Lung (tissue), 12 donors: ENCODE measurements around the gene EGFR. TPM values are rescaled to one million over a fixed set of nuclear protein-coding genes. Genes with fewer than 3 reads are reported as not detected.

Experiments used
- ATAC-seq: fragments of 200-7000 bp; cut with Tn5 transposase; one replicate; pipeline ENCODE4 v1.9.1; 2020; ENCODE audit warnings: moderate number of reproducible peaks; ENCODE audit not compliant: insufficient read depth, low FRiP score
- DNase-seq, 3 donors: peaks; one replicate each; pipeline ENCODE4 v3.0.0-alpha.2; 2013 to 2017
- H3K27ac ChIP-seq, 2 donors: one replicate each; pipeline ENCODE4 v1.5.1; 2013; ENCODE audit warnings: mild to moderate bottlenecking in 2 of 2, moderate library complexity in 2 of 2, control low read depth in 1 of 2, inconsistent platforms in 1 of 2, low read depth in 1 of 2, low read length in 1 of 2
- H3K27me3 ChIP-seq, 3 donors: one replicate each; pipeline ENCODE4 v1.5.1; 2013; ENCODE audit warnings: low read length in 2 of 3; ENCODE audit not compliant: control insufficient read depth in 3 of 3, insufficient read depth in 3 of 3
- H3K36me3 ChIP-seq, 4 donors: one replicate each; pipeline ENCODE4 v1.5.1; 2013; ENCODE audit warnings: low read length in 4 of 4, mild to moderate bottlenecking in 1 of 4, moderate library complexity in 1 of 4; ENCODE audit not compliant: control insufficient read depth in 4 of 4, insufficient read depth in 4 of 4
- H3K4me1 ChIP-seq, 5 donors: one replicate each; pipeline ENCODE4 v1.5.1; 2013; ENCODE audit warnings: low read length in 5 of 5, mild to moderate bottlenecking in 2 of 5, moderate library complexity in 1 of 5; ENCODE audit not compliant: control insufficient read depth in 5 of 5, insufficient read depth in 5 of 5
- H3K4me3 ChIP-seq: one replicate; pipeline ENCODE4 v1.5.1; 2013; ENCODE audit warnings: mild to moderate bottlenecking, control low read depth, moderate library complexity
- H3K9ac ChIP-seq, 2 donors: one replicate each; pipeline ENCODE4 v1.5.1; 2013; ENCODE audit warnings: low read length in 2 of 2, control low read depth in 1 of 2; ENCODE audit not compliant: insufficient read depth in 1 of 2
- H3K9me3 ChIP-seq, 4 donors: one replicate each; pipeline ENCODE4 v1.5.1; 2013; ENCODE audit warnings: low read length in 3 of 4, mild to moderate bottlenecking in 1 of 4, moderate library complexity in 1 of 4; ENCODE audit not compliant: control insufficient read depth in 4 of 4, insufficient read depth in 3 of 4
- CTCF ChIP-seq: IDR thresholded peaks from 2 replicates; pipeline ENCODE4 v1.5.1; 2012; ENCODE audit warnings: mild to moderate bottlenecking; ENCODE audit errors: control extremely low read depth, extremely low read depth
- WGBS, 2 donors: extraction: QIAGEN DNeasy Blood & Tissue Kit; methylation state at CpG; one replicate each; pipeline ENCODE4 v1.1.7; 2013; 5-methylcytosine and 5-hydroxymethylcytosine counted together
- polyA plus RNA-seq, 2 donors: library from polyadenylated mRNA; stranded (reverse); fragments of 200-250 nt; gene quantifications; one replicate each; pipeline ENCODE4 v1.2.1, GENCODE V29; 2013
- total RNA-seq, 2 donors: library from RNA; depleted of rRNA in 1 of 2; stranded (reverse); fragments of >200 nt in 1 of 2; gene quantifications; one replicate each; pipeline ENCODE4 v1.2.1, GENCODE V29; 2014 to 2021
- donor health status: control.
- donor health status: control.
- donor health status: Bipolar disorder and iron deficiency.
- donor health status: healthy.
- donor health status: DM: yes; HTN: yes; CAD: no.

EGFR gene
- total and polyA plus RNA-seq, 4 donors: 11.6 to 78.7 (median 37.1) TPM

GRCh38 chr7:55189878-55190436, 171.1 kb downstream of the EGFR start:
- Histone ChIP-seq H3K4me3 (no peak overlapping the region), H3K9ac (no peak overlapping the region), H3K36me3 (peaks cover 0 to 22% (median 19%) of the 10 kb centered on the region in 4 donors), H3K27me3 (no peaks in the 10 kb centered on the region), H3K9me3 (no peaks in the 10 kb centered on the region), H3K27ac (peak overlapping the region in 1 of 2 donors; percentile 5), H3K4me1 (peaks cover 0 to 61% (median 32%) of the 10 kb centered on the region in 5 donors)
- 77 to 81% methylated on average over 16 of the region's 16 CpGs for WGBS, 2 donors
- DNase-seq: peak in 1 of 3 donors; percentile 27
- ATAC-seq: no peak
- TF ChIP-seq CTCF: no peak

GRCh38 chr7:55190511-55191160, 171.8 kb downstream of the EGFR start:
- TF ChIP-seq CTCF: no peak
- DNase-seq: no peak
- Histone ChIP-seq H3K27me3 (no peaks in the 10 kb centered on the region), H3K27ac (peak overlapping the region in 1 of 2 donors; percentile 9), H3K4me3 (no peak overlapping the region), H3K9ac (no peak overlapping the region), H3K9me3 (no peaks in the 10 kb centered on the region), H3K36me3 (peaks cover 0 to 22% (median 15%) of the 10 kb centered on the region in 4 donors), H3K4me1 (peaks cover 0 to 61% (median 32%) of the 10 kb centered on the region in 5 donors)
- 88 to 93% methylated on average over 7 of the region's 7 CpGs for WGBS, 2 donors
- ATAC-seq: no peak

- H3K27ac ChIP-seq: peak overlapping the region in 1 of 2 donors; percentile 88
These were observed 172.5 kb downstream of the EGFR start for GRCh38 chr7:55191161-55191925.

More at GRCh38 chr7:55191161-55191925, 172.5 kb downstream of the EGFR start:
- Histone ChIP-seq H3K9me3 (no peaks in the 10 kb centered on the region), H3K4me3 (no peak overlapping the region), H3K9ac (no peak overlapping the region), H3K27me3 (no peaks in the 10 kb centered on the region), H3K4me1 (peaks cover 0 to 61% (median 32%) of the 10 kb centered on the region in 5 donors), H3K36me3 (peaks cover 0 to 22% (median 9%) of the 10 kb centered on the region in 4 donors)
- DNase-seq (peak in 1 of 3 donors; percentile 13), ATAC-seq (no peak)
- no peak for TF ChIP-seq CTCF
- WGBS, 2 donors: 88 to 91% methylated on average over 17 of the region's 17 CpGs
